Measurements from ENCODE around the gene CACNA1C. TPM values are rescaled to one million over a fixed set of nuclear protein-coding genes. Genes with fewer than 3 reads are reported as not detected.

CACNA1C gene
- total RNA-seq, 4 donors from 2014 or later: 1.5 to 13.5 (median 2.1) TPM

DNA sequence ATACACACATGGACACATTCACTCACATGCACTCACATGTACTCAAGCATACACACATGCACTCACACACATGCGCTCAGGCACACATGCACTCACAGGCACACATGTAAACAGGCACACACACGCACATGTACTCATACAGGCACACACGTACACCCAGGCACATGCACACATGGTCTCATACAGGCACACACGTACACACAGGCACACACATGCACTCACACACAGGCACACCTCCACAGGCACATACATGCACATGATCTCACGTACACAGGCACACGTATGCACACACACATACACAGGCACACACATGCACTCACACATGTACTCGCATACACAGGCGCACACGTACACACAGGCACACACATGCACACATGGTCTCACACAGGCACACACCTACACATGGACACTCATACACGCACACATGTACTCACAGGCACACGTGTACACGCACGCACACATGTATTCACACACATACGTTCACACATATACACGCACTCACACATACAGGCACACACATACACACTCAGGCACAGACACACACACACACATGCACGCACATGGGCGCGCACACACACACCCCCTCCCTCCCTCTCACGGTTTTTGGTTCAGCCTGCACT is 138.9 kb downstream of the CACNA1C start:
- no peak overlapping the region for H3K4me3 ChIP-seq
- no peaks in the 10 kb centered on the region for H3K27me3 ChIP-seq
- intact Hi-C loops (cut with DNase I): no loop called here
- 94% methylated on average over 19 of the region's 19 CpGs for WGBS, 2 donors
- TF ChIP-seq POLR2A (IDR thresholded peaks at IDR 0.05): no peak
- TF ChIP-seq, protein P1, sequence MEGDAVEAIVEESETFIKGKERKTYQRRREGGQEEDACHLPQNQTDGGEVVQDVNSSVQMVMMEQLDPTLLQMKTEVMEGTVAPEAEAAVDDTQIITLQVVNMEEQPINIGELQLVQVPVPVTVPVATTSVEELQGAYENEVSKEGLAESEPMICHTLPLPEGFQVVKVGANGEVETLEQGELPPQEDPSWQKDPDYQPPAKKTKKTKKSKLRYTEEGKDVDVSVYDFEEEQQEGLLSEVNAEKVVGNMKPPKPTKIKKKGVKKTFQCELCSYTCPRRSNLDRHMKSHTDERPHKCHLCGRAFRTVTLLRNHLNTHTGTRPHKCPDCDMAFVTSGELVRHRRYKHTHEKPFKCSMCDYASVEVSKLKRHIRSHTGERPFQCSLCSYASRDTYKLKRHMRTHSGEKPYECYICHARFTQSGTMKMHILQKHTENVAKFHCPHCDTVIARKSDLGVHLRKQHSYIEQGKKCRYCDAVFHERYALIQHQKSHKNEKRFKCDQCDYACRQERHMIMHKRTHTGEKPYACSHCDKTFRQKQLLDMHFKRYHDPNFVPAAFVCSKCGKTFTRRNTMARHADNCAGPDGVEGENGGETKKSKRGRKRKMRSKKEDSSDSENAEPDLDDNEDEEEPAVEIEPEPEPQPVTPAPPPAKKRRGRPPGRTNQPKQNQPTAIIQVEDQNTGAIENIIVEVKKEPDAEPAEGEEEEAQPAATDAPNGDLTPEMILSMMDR (IDR thresholded peaks at IDR 0.05): no peak
- no peak overlapping the region for H3K27ac ChIP-seq
- H3K36me3 ChIP-seq: no peaks in the 10 kb centered on the region
- peaks cover 0 to 4% (median 0%) of the 10 kb centered on the region in 3 donors for H3K4me1 ChIP-seq
- no peak for DNase-seq
- H3K9me3 ChIP-seq: no peaks in the 10 kb centered on the region

DNA sequence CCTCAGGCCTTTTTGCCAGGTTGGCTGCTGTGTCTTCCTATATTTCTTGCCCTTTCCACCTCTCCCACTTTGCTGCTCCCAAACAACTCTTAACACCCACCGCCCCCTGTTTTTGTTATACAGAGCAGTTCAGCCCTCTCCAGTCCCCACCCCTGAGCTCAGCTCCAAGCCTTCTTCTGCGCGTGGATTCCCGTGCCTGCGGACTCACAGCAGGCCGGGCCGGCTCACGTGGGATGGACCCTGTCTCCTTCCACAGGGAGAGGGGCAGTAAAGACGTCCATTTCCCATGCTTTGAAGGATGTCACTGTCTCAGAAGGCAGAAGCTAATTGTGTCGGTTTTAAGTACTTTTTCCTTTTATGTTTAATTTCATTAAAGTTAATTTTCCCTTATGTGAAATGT is 139.4 kb downstream of the CACNA1C start:
- DNase-seq: no peak
- 86 to 88% methylated on average over 7 to 8 of the region's 10 CpGs for WGBS, 2 donors
- TF ChIP-seq, protein P1 (IDR thresholded peaks at IDR 0.05): no peak
- no peak for TF ChIP-seq POLR2A (IDR thresholded peaks at IDR 0.05)

DNA sequence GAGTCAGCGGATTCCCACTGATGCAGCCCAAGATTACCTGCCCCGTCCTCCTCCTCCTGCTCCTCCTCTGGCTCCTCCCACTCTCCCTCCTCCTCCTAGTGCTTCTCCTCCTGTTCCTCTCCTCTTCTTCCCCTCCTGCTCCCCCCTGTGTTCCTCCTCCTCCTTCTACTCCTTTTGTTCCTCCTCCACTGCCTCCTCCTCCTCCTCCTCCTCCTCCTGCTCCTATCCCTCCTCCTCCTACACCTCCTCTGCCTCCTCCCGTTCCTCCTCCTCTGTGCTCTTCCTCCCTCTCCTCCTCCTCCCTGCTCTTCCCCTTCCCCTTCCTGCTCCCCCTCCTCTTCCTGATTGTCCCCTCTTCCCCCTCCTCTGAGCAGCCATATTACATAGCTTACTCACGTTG is 141.3 kb downstream of the CACNA1C start:
- Histone ChIP-seq H3K4me1 (peaks cover 0 to 14% (median 0%) of the 10 kb centered on the region in 3 donors), H3K4me3 (no peak overlapping the region), H3K27ac (peak overlapping the region in 3 of 4 donors; percentile 42 to 55 (median 54)), H3K36me3 (no peaks in the 10 kb centered on the region), H3K9me3 (no peaks in the 10 kb centered on the region), H3K27me3 (no peaks in the 10 kb centered on the region)
- no peak for DNase-seq
- WGBS, 2 donors: 54 to 59% methylated on average over 4 of the region's 4 CpGs
- TF ChIP-seq, protein P1 (IDR thresholded peaks at IDR 0.05): no peak
- no peak for TF ChIP-seq POLR2A (IDR thresholded peaks at IDR 0.05)
- intact Hi-C loops (cut with DNase I): no loop called here

More for the DNA sequence above, 139.4 kb downstream of the CACNA1C start:
- H3K4me3 ChIP-seq: no peak overlapping the region
- no peak overlapping the region for H3K27ac ChIP-seq
- no peaks in the 10 kb centered on the region for H3K9me3 ChIP-seq
- no peaks in the 10 kb centered on the region for H3K36me3 ChIP-seq
- peaks cover 0 to 4% (median 0%) of the 10 kb centered on the region in 3 donors for H3K4me1 ChIP-seq
- intact Hi-C loops (cut with DNase I): no loop called here
- no peaks in the 10 kb centered on the region for H3K27me3 ChIP-seq

DNA sequence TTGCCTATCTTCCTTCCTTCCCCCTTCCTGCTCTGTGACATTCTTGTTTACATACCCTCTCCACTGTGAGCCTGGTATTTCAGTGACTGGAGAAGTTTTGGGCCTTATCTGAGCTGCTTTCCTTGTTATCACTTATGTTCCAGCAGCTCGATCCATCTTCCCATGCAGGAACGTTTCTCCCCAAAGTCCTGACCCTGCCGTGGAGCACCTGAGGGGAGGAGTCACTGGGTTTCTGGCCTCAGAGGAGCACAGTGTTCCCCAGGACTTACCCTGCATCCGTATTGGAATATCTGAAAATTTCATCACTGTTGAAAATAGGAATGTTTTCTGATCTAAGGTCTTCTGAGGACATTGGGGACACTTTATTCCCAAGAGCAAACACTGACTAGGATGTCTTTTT is 141.8 kb downstream of the CACNA1C start:
- DNase-seq: no peak
- H3K27me3 ChIP-seq: no peaks in the 10 kb centered on the region
- H3K4me3 ChIP-seq: no peak overlapping the region
- no peaks in the 10 kb centered on the region for H3K36me3 ChIP-seq
- peaks cover 0 to 14% (median 0%) of the 10 kb centered on the region in 3 donors for H3K4me1 ChIP-seq
- no peaks in the 10 kb centered on the region for H3K9me3 ChIP-seq
- no peak for TF ChIP-seq POLR2A (IDR thresholded peaks at IDR 0.05)
- H3K27ac ChIP-seq: peak overlapping the region in 3 of 4 donors; percentile 42 to 55 (median 54)
- intact Hi-C loops (cut with DNase I): no loop called here
- WGBS, 2 donors: 50 to 56% methylated on average over 4 of the region's 4 CpGs

DNA sequence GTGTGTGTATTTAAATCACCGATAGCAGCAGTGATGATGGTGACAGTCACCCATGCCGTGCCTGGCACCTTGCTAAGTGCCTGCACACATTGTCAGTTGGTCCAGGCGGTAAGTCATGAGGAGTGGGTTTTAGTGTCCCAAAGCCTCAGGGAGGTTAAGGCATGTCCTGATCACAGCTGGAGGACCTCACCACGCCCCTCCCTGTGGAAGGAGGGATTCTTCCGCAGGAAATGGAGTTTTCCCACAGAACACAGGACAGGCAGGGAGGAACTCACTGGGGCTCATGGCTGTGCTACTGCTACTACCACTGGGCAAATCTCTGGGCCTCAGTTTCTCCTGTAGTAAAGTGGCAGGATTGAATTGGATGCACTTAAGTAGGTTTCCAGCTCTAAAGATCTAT is 142.3 kb downstream of the CACNA1C start:
- no peak for TF ChIP-seq POLR2A (IDR thresholded peaks at IDR 0.05)
- TF ChIP-seq, protein P1 (IDR thresholded peaks at IDR 0.05): no peak
- 66 to 81% methylated on average over 3 to 5 of the region's 5 CpGs for WGBS, 2 donors
- Histone ChIP-seq H3K36me3 (no peaks in the 10 kb centered on the region), H3K27me3 (no peaks in the 10 kb centered on the region), H3K4me1 (peaks cover 0 to 14% (median 0%) of the 10 kb centered on the region in 3 donors), H3K27ac (peak overlapping the region in 2 of 4 donors; percentile 6 to 54), H3K9me3 (no peaks in the 10 kb centered on the region), H3K4me3 (no peak overlapping the region)
- DNase-seq: no peak
- intact Hi-C loops (cut with DNase I): no loop called here

Data from esophagus squamous epithelium (tissue), 5 donors.